Camera-type eye (tissue), 1 donor: ENCODE measurements around the gene DNAJC11. TPM values are rescaled to one million over a fixed set of nuclear protein-coding genes. Genes with fewer than 3 reads are reported as not detected.

Experiments
- total RNA-seq: library from RNA; depleted of rRNA; stranded (reverse); fragments of >200 nt; gene quantifications from one replicate; pipeline ENCODE4 v1.2.3, GENCODE V29; 2014

DNAJC11 gene, protein sequence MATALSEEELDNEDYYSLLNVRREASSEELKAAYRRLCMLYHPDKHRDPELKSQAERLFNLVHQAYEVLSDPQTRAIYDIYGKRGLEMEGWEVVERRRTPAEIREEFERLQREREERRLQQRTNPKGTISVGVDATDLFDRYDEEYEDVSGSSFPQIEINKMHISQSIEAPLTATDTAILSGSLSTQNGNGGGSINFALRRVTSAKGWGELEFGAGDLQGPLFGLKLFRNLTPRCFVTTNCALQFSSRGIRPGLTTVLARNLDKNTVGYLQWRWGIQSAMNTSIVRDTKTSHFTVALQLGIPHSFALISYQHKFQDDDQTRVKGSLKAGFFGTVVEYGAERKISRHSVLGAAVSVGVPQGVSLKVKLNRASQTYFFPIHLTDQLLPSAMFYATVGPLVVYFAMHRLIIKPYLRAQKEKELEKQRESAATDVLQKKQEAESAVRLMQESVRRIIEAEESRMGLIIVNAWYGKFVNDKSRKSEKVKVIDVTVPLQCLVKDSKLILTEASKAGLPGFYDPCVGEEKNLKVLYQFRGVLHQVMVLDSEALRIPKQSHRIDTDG
- total RNA-seq = 42.3 TPM

DNA sequence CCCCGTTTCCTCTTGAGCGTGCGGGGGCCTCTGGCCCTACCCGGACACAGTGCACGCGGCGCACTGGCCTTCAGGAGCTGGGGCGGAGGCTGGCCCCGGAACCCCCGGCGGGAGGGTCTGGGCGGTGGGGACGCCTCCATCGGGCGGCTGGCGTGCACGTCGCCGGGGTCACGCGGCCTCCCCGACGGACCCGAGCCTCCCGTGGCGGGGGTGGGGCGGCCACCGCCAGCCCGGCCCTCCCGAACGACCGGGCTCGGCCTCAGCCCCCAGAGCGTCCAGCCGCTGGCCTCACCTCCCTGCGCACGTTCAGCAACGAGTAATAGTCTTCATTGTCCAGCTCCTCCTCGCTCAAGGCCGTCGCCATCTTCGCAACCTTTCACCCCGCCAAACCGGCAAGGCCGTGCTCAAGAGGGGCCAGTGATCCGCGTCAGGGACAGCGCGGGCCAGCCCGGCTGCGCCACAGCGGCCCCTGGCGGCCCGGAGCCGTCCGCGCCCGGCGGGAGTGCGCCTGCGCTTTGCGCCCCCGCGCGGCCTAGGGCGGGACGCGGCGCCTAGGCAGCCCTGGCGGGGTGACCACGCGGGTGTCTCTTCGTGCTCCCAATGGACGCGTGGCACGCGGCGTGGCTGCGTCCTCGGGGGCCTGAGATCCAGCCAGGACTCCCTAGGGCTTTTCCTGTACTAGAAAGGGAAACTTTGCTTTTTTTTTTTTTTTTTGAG, at the start of gene DNAJC11:
TSS of gene DNAJC11 (minus strand) at position 380 of the 717 bp plus-strand sequence. CDS start at position 364, 16 bp downstream.

DNA sequence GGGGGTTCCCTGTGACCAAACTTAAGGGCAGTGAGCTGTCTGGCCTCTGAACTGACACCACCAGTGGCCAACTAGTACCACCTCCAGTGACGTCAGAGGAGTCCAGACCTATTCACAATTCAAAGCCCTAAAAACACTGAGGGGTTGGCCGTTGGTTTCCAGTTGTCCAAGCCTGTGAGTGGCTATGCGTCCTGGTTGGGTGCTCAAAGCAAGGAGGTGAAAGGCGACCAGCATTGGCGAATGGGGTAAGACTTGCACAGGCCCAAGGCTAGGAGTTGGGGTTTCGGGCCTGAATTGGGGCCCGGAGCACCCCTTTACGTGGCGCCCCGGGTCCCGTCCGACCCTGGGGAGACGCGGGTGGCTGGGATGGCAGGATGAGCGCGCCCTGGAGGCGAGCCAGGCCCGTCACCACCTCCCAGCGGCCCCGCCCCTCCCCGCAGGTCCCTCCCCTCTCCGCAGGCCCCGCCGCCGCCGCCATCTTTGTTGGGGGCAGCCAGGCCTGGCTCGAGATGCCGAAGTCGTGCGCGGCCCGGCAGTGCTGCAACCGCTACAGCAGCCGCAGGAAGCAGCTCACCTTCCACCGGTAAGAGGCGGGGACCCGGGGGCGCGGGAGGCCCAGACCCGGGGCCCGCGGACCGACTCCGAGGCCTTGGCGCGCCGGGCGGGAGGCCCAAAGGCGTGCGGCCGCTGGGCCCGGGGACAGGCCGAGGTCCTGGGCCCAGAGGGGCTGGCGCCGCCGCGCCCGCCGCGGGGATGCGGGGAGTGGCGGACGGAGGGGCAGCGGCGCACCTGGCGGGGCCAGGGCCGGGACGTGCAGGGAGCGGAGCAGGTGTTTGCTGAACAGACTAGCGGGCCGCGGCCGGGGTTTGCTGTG, 76.7 kb downstream of the DNAJC11 start, which contains the start of gene THAP3:
TSS of gene THAP3 (plus strand) at position 159 of the 874 bp plus-strand sequence. CDS start at position 510, 351 bp downstream.

DNA sequence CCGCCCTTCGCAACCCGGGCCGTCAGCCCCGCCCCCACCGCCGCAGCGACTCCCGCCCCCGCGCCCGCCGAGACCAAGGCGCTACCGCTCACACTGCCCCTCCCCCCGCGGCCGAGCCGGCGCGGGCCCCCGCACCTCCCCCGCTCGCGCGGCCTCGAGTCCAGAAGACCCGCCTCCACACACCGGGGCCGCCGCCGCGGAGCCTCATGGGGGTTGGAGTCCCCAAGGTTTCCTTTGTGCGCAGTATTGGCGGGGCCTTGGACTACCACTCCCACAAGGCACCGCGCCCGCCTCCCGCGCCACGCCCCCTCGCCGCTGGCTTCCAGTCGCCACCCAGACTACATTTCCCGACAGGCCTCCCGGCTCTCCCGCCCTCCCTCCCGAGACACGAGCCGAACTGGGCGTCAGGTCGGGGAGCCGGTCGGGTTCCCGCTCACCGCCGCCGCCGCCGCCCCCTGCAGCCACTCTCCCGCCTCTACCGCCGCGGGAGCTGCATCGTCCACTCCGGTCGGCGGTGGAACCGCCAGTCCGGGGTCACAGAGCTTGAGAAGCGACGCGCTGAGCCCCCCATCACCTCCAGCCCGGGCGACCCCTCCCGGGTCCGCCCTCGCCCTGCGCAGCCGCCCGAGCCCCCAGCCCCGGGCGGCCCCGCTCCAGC, 88.1 kb downstream of the DNAJC11 start, which contains the start of gene PHF13:
TSS of gene PHF13 (plus strand) at position 371 of the 658 bp plus-strand sequence. CDS start 336 bp downstream, outside the sequence.

DNA sequence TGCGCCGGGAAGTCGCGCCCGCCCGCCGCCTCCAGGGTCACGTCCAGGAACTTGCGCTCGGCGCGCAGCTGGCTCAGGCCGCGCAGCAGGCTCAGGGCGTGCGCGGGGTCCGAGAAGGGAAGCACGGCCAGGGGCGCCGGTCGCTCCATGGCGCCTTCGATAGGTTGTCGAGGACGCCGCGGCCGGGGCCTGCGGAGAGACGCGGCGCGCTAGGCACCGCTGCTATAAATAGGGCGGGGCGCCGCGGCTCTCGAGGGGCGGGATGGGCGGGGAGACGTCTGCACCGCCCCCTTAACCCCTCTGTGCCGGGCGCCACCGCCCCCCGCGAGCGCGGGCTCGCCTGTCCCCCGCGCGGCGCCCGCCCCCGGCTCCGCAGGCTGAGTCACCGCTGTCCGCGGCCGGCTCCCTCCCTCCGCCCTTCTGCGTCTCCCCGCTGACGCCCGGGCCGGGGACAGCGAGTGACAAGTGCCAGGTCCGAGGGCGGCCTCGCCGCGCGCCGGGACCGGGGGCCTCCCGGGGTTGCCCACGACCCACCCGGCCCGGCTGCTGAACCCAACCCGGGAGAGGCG, 98.9 kb downstream of the DNAJC11 start, which contains the start of gene KLHL21:
TSS of gene KLHL21 (minus strand) at position 201 of the 569 bp plus-strand sequence. CDS start at position 149, 52 bp downstream.

Other genes with a start within 250 kb of the DNAJC11 start
- gene TNFRSF25, start 235.6 kb downstream of the DNAJC11 start, total RNA-seq = 30.7 TPM
- gene PLEKHG5, start 210.1 kb downstream of the DNAJC11 start, total RNA-seq = 34.3 TPM
- gene NOL9, start 147.3 kb downstream of the DNAJC11 start, total RNA-seq = 43.1 TPM
- gene TAS1R1, start 146.5 kb downstream of the DNAJC11 start, total RNA-seq = not detected
- gene ZBTB48, start 121.8 kb downstream of the DNAJC11 start, total RNA-seq = 36.6 TPM
- 25.3 TPM for gene KLHL21, start 98.9 kb downstream of the DNAJC11 start, total RNA-seq
- 25.0 TPM for gene PHF13, start 88.1 kb downstream of the DNAJC11 start, total RNA-seq
- gene THAP3, start 76.9 kb downstream of the DNAJC11 start, total RNA-seq = 21.9 TPM
- 118 TPM for gene CAMTA1, start 83.6 kb upstream of the DNAJC11 start, total RNA-seq